Astrocyte (in vitro differentiated cells and primary cell): ENCODE data around the gene CD7. TPM values are rescaled to one million over a fixed set of nuclear protein-coding genes. Genes with fewer than 3 reads are reported as not detected.

Experiments used
- DNase-seq: peaks from one replicate; pipeline ENCODE4 v3.0.0-alpha.2; 2010; ENCODE audit warnings: low read depth
- FAIRE-seq: peaks from 2 replicates; lab custom pipeline; 2011; peaks lifted over from hg19 to GRCh38; lab: Jason Lieb, UNC
- H2AFZ ChIP-seq: 2 replicates; pipeline ENCODE4 v1.6.0; 2012; ENCODE audit warnings: low read depth, low read length, inconsistent platforms
- H3K27ac ChIP-seq: 2 replicates; pipeline ENCODE4 v1.5.1; 2011; ENCODE audit warnings: low read depth, low read length, inconsistent platforms
- H3K27me3 ChIP-seq: 2 replicates; pipeline ENCODE4 v1.6.0; 2011; ENCODE audit warnings: low read length, inconsistent platforms; ENCODE audit not compliant: insufficient read depth
- H3K36me3 ChIP-seq: 2 replicates; pipeline ENCODE4 v1.5.1; 2011; ENCODE audit warnings: low read length, inconsistent platforms; ENCODE audit not compliant: insufficient read depth
- H3K4me1 ChIP-seq: 2 replicates; pipeline ENCODE4 v1.5.1; 2011; ENCODE audit warnings: low read length, inconsistent platforms; ENCODE audit not compliant: insufficient read depth
- H3K4me2 ChIP-seq: 2 replicates; pipeline ENCODE4 v1.6.0; 2012; ENCODE audit warnings: low read length, inconsistent platforms
- H3K4me3 ChIP-seq: 2 replicates; pipeline ENCODE4 v1.5.1; 2011; ENCODE audit warnings: low read depth, mild to moderate bottlenecking, low read length, inconsistent platforms; ENCODE audit not compliant: insufficient read depth
- H3K79me2 ChIP-seq: 2 replicates; pipeline ENCODE4 v1.6.0; 2012; ENCODE audit warnings: mild to moderate bottlenecking, low read length, inconsistent platforms; ENCODE audit not compliant: insufficient read depth
- H3K9ac ChIP-seq: 2 replicates; pipeline ENCODE4 v1.6.0; 2012; ENCODE audit warnings: mild to moderate bottlenecking, low read length, inconsistent platforms
- H3K9me3 ChIP-seq: 2 replicates; pipeline ENCODE4 v1.5.1; 2012; ENCODE audit warnings: low read depth, mild to moderate bottlenecking, low read length, inconsistent platforms; ENCODE audit not compliant: insufficient read depth
- H4K20me1 ChIP-seq: 2 replicates; pipeline ENCODE4 v1.6.0; 2012; ENCODE audit warnings: low read length, inconsistent platforms; ENCODE audit not compliant: insufficient read depth
- H3K27ac Mint-ChIP-seq: one replicate; pipeline ENCODE4 v1.8.0; 2021; ENCODE audit warnings: mild to moderate bottlenecking, mixed read lengths; ENCODE audit not compliant: unreplicated experiment
- H3K27me3 Mint-ChIP-seq: one replicate; pipeline ENCODE4 v1.8.0; 2021; ENCODE audit warnings: low read depth, mixed read lengths; ENCODE audit not compliant: unreplicated experiment
- H3K36me3 Mint-ChIP-seq: one replicate; pipeline ENCODE4 v1.8.0; 2021; ENCODE audit warnings: low read depth, mixed read lengths; ENCODE audit not compliant: unreplicated experiment
- H3K4me1 Mint-ChIP-seq: one replicate; pipeline ENCODE4 v1.8.0; 2021; ENCODE audit warnings: low read depth, mixed read lengths; ENCODE audit not compliant: unreplicated experiment
- H3K4me3 Mint-ChIP-seq: one replicate; pipeline ENCODE4 v1.8.0; 2021; ENCODE audit warnings: mild to moderate bottlenecking, moderate library complexity, mixed read lengths; ENCODE audit not compliant: unreplicated experiment
- H3K9me3 Mint-ChIP-seq: one replicate; pipeline ENCODE4 v1.8.0; 2021; ENCODE audit warnings: mild to moderate bottlenecking, mixed read lengths; ENCODE audit not compliant: unreplicated experiment
- CTCF ChIP-seq: IDR thresholded peaks from 2 replicates; pipeline ENCODE4 v1.5.1; 2011; ENCODE audit warnings: low read depth, mild to moderate bottlenecking, inconsistent platforms, low read length, moderate library complexity; ENCODE audit not compliant: insufficient read depth
- EZH2 ChIP-seq: IDR thresholded peaks from 2 replicates; pipeline ENCODE4 v1.6.1; 2012; ENCODE audit warnings: mild to moderate bottlenecking, low read length, inconsistent platforms; ENCODE audit not compliant: insufficient read depth
- total RNA-seq: library from RNA; stranded (reverse); gene quantifications from 2 replicates; pipeline ENCODE4 v1.2.1, GENCODE V29; 2021

Gene CD7
- total RNA-seq, 1 donor from 2014 or later: 0.18 TPM

GRCh38 chr17:82356845-82357355, 39.5 kb upstream of the CD7 start:
- Mint-ChIP-seq H3K36me3 (peaks cover 1% of the 10 kb centered on the region), H3K4me1 (peaks cover 3% of the 10 kb centered on the region), H3K27ac (no peak overlapping the region), H3K9me3 (no peaks in the 10 kb centered on the region), H3K4me3 (no peak overlapping the region), H3K27me3 (peaks cover 31% of the 10 kb centered on the region)
- Histone ChIP-seq H2AFZ (no peak overlapping the region), H3K4me3 (no peak overlapping the region), H3K9ac (no peak overlapping the region), H3K27ac (no peak overlapping the region), H3K27me3 (peaks cover 2% of the 10 kb centered on the region), H3K9me3 (no peaks in the 10 kb centered on the region), H4K20me1 (peaks cover 3% of the 10 kb centered on the region), H3K4me2 (no peak overlapping the region), H3K79me2 (no peaks in the 10 kb centered on the region), H3K4me1 (peaks cover 10% of the 10 kb centered on the region), H3K36me3 (no peaks in the 10 kb centered on the region)
- FAIRE-seq (no peak), DNase-seq (no peak)
- TF ChIP-seq CTCF (no peak), EZH2 (no peak)

GRCh38 chr17:82355770-82356427, 38.5 kb upstream of the CD7 start:
- H3K27ac ChIP-seq: no peak overlapping the region
- no peak overlapping the region for H3K4me3 ChIP-seq
- no peaks in the 10 kb centered on the region for H3K79me2 ChIP-seq
- Mint-ChIP-seq H3K36me3 (peaks cover 1% of the 10 kb centered on the region), H3K4me3 (no peak overlapping the region), H3K4me1 (peaks cover 3% of the 10 kb centered on the region), H3K27me3 (peaks cover 32% of the 10 kb centered on the region), H3K9me3 (no peaks in the 10 kb centered on the region), H3K27ac (no peak overlapping the region)
- no peak overlapping the region for H3K4me2 ChIP-seq
- no peaks in the 10 kb centered on the region for H3K36me3 ChIP-seq
- peaks cover 2% of the 10 kb centered on the region for H3K27me3 ChIP-seq
- H3K4me1 ChIP-seq: peaks cover 10% of the 10 kb centered on the region
- no peak overlapping the region for H3K9ac ChIP-seq
- DNase-seq (peak; percentile 53), FAIRE-seq (no peak)
- no peak overlapping the region for H2AFZ ChIP-seq
- peaks cover 3% of the 10 kb centered on the region for H4K20me1 ChIP-seq
- no peak for TF ChIP-seq EZH2
- TF ChIP-seq CTCF: no peak
- no peaks in the 10 kb centered on the region for H3K9me3 ChIP-seq

- Histone ChIP-seq H3K79me2 (no peaks in the 10 kb centered on the region), H3K36me3 (no peaks in the 10 kb centered on the region), H4K20me1 (peaks cover 3% of the 10 kb centered on the region), H3K4me1 (peaks cover 10% of the 10 kb centered on the region), H3K9ac (no peak overlapping the region), H3K4me3 (no peak overlapping the region), H3K9me3 (no peaks in the 10 kb centered on the region), H3K4me2 (no peak overlapping the region), H2AFZ (no peak overlapping the region), H3K27me3 (peaks cover 2% of the 10 kb centered on the region), H3K27ac (no peak overlapping the region)
- DNase-seq: no peak
- Mint-ChIP-seq H3K27ac (no peak overlapping the region), H3K27me3 (peaks cover 37% of the 10 kb centered on the region), H3K36me3 (peaks cover 1% of the 10 kb centered on the region), H3K9me3 (no peaks in the 10 kb centered on the region), H3K4me1 (peaks cover 3% of the 10 kb centered on the region), H3K4me3 (no peak overlapping the region)
- TF ChIP-seq CTCF: no peak
- no peak for TF ChIP-seq EZH2
- FAIRE-seq: no peak
These were observed 37.4 kb upstream of the CD7 start for GRCh38 chr17:82354804-82355308.
